ENCODE data around the gene CHCHD6.

CHCHD6 gene

DNA sequence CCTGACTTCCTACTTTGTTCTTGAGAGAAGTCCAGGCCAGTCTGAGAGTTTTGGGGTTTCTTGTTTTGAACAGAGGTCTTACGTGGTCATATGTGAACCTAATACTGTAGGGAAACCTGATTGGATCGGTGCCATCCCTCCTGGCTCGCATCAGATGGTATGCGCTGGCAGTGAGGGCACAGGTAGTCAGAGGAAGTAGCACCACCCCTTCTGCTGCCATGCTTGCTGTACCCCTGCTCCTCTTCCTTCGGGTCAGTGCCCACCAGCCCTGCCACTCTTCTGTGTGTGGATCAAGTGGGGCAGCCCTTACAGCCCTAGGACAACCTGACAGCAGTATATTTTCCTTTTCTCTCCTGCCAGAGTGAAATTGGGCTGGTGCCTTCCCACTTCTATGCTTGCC is 39.7 kb downstream of the CHCHD6 start:
- DNase-seq, result no peak

DNA sequence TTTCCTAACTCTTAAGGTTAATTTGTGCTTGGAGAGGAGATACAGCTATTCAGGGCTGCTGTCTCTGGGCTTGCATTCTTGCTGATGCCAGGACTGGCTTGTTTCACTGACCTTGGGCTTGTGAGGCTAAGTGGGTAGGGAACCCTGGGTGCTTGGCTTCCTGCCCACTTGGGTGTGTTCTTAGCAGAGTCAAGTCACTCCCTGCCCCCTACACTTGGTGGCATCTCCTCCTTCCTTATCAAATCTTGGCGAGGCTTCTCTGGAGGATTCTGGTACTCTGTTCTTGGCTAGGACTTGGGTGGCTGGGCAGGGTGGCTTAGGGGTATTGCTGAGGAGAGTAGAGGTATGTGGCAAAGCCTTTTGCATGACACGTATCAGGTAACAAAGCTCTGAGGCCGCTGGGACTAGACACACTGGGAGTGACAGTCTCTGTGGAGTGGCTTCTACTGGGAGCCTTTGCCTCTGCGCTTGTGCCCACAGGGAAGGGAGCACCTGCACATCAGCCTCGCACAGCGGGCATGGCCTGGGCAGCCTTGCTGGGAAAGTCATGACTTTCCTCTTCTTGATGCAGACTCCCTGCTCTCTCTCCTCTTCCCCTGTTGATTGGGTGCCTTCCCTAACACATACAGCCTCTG is 41.8 kb downstream of the CHCHD6 start:
- no peak for DNase-seq

DNA sequence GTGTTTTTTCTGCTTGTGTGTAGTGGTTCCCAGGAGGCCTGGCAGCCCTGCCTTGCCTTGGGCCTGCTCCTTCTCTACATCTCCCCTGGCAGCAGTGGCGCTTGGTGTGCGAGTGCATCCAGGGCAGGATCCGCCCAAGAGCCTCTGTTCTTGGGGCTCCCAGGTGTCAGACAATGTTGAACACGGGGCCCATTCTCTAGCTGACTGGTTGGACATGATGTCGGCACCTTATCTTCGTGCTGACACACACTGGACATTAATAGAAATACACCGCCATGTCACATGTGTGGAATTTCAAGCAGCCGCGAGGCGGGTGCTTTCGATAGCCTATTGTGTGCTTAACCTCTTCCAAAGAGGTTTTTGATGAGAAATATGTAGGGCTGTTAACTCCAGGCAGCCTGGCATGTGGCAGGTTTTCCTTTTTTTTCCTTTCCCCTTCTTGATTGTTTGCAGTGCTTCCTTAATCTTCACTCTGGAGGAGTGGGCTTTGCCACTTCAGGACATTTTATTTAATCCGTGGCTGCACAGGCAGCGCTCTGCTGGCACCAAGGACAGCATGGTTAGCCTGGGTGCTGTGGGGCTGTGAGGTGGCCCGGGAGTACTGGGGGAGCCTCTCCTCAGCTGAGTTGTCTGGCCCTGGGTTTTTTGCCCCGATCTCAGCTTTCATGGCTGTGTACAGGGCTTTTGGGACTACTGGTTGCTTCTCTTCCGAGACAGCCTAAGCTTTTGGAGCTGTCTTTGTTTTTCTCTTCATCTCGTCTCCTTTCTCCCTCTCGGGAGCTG is 42.5 kb downstream of the CHCHD6 start:
- peak; percentile 56 for DNase-seq

DNA sequence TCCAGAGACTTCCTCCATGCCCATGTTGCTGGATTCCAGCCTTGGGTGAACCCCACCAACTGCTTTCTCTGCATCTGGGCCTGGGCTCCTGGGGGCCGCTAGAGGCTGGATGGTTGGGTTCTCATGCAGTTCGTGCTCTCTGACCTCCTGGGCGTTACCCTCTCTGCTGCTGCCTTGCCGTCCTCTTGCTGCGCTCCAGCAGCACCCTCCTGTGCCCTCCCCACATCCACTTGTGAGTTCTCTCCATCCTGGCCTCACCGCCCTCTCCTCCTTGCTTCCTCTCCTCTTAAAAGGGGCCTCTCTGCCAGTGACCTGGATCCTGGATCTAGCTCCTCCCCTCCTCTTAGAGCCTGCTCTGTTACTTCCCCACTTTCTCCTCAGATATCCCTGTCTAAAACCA is 43.7 kb downstream of the CHCHD6 start:
- no peak for DNase-seq

DNA sequence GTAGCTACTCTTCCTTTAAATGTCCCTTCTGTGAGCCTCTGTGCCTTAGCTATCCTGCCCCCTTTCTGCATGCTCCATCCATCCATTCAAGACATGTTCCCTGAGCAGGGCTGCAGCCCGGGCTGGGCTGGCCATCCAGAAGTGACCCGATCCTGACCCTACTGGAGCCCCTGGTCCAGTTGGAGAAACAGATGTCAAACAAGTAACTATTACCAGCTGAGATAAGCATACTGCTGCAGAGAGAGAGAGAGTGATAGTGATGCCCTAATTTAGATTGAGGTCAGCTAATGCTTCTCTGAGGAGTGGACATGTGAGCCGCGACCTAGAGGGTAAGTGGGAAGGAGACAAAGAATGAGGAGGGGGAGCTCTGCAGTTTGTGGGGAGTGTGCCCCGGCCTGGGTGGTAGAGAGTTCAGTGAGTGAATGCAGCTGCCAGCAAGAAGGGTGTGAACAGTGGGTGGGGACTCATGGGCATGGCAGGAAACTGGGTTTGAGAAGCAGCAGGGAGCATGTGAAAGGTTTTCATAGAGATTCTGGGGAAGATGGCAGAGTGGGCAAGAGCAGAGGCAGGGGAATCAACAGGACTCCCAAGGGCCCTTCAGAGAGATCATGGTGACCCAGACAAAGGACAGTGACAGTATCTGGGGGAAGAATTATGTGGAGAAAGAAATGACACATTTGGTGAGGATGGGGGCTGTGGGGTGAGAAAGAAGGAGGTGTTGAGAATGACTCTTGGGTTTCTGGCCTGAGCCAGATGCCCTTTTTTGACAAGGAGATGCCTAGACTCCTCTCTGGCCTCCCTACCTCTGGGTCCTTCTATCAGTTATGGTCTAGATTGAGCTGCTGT is 44.9 kb downstream of the CHCHD6 start:
- DNase-seq, result peak; percentile 45

DNA sequence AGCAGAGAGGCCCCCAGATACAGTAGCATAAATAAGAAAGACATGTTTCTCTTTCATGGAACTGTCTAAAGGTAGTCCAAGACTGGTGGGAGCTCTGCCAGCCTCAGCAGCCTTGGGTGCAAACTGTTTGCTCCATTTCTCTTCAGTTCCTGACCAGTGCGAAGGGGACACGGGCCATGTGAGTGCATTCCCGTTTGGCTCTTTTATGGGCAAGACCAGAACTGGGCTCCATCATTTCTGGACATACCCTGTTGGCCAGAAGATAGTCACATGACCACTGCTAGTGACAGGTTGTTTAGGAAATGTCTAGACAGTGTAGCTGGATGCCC is 45.5 kb downstream of the CHCHD6 start:
- no peak for DNase-seq

DNA sequence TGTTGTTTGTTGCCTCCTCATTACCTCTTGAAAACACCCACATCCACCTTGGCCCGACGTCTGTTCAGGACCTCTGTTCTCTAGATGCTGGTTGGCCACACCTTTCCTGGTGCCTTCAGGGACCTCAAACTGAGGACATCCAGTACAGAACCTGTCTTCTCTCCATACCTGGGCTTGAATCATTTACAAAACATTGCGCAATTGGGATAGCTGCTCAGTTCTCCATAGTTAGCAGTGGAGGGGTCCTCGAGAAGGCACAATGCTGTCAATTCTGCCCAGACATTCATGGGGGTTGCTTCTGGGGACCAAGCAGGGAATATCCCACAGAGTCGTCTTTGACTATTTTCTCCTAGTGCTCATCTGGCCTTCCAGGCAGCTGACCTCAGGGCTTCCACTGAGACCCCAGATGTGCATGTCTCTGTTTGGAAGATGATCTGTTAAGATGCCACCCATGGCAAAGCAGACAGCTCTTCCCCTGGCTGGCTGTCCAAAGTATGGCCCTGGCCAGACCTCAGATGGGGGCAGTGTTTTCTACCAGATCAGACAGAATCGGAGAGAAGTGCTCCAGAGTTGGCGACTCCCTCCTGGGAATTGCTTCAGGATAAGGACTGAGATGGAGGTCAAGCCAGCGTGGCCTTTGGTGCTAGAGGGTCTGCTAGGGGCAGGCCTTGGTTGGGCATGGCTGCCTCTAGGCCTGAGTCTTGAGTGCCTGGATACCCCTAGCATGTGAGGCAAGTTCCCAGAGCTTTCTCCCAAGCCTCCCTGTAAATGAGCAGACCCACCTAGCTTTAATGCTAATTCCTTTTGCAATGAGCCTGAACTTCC is 46.1 kb downstream of the CHCHD6 start:
- no peak for DNase-seq

DNA sequence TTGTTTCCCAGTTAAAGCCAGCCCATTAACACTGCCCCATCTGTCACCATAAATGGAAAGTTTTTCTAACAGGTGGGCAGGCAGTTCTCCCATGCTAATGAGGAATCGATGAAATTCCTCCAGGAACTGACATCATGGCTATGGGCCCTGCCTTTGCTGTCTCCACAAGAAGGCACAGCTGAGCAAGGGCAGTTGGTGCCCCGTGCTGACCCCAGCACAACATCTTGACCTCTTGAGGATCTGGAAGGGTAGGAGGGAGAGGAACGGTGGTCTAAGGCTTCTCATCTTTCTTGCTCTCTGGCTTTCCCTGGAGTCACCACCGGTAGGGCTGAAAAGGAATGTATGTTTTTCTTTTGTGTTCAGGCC is 46.7 kb downstream of the CHCHD6 start:
- DNase-seq, result peak; percentile 39

DNA sequence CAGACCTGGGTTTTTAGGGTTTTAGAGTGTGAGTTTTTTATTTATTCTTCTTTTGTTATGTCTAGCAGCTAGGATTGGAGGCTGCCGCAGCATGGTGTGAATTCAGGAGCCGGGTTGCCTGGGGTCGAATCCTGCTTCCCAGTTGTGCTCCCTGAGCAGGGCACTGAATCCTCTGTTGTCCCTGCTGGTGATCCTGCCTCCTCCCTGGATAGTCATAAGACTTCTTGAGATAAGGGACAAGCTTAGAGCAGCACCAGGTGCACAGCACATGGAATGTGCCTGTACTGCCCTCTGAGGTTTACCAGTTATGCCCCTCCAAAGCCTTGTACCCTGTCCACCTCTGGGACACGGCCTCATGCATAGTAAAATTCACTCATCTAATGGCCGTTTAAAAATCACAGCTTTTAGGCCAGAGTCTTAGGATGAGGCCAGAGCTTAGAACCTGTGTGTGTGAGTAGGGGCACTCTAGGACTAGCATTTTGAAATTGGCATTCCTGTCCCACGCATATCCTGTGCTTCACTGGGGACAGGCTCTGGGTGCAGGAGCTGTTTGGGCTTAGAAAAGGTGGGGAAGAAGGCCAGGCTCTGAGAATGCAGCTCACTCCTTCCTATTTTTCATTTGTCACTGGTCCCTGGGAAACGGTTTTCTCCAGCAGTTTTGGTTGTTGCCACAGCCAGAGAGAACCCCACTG is 47.7 kb downstream of the CHCHD6 start:
- DNase-seq, result no peak

DNA sequence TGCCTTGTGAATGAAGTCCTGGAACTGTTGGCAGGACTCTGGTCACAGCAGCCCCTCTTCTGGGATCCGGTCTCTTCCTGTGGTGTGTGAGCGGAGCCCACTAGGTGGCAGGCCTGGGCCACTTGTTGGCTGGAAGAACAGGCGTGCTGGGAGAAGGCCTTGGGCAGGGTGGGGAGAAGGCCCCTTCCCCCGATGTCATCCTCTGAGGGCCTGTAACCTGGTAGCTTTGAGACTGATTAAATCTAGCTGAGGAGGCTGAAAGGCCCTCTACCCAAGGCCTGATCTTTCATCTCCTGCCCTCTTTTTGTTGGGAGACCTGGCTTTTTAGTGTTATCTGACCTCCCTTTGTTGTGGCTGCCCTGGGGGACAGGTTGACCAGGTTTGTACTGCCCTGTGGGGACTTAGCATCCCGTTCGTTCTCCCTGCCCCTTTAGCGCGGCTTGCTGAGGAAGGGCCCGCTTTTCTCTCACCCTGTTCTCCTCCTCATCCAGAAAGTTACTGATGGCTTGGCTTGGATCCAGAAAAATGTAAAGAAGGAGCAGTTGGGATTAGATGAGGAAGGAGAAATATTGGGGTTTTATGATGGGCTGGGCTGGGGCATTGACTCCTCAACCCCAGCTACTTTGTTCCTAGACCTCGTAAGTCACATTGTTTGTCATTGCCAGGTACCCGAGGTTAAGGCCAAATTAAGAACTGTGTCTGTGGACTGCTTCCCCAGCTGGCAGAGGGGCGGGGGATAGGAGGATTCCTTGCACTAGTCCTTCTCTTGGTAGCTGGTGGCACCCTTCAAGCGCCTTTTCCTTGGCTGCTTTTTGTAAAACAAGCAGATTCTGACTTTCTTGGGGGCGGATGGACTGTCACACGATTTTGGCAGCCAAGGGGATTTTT is 48.5 kb downstream of the CHCHD6 start:
- peak; percentile 93 for DNase-seq

DNA sequence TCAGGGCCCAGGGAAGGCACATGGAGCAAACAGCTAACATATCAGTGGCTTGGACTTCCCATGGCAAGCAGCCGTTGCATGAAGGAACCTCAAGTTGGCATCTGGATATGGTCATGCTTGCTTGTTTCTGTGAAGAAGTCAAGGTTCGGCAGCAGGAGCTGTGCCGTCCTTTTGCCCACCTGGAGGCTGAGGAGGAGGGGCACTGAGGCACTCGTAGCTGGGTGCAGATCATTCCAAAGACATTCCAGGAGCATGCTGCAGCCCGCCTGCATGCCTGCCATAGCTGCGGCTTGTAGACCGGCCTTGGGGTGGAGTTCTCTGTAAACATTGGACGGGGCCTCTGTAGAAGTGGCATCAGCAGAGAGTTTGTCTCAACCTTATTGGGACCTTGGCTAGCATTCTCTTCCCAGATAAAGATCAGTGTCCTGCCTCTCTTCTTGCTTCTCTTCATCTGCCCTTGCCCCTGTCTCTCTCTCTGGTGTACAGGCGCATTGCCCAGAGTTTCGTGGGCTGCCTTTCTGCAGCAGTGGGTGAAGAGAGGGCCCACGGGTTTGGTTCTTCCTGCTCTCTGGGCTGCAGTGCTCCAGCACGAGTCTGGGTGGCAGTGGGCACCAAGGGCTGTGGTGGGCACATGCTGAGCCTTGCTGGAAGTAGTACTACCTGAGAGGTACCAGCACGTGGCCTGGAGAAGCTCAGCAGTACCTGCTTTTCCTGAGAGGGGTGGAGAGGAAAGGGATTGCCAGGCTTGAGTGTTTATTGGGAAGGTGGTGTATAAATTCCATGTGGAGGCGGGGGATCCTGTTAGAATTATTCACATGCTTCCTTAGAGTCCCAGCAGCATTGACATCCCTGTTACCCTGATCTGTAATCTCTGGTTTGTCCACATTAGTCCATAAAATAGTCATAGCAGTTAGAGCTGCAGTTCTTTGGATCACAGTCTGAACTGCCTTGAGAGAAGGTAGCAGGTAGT is 49.4 kb downstream of the CHCHD6 start:
- DNase-seq, result peak; percentile 49

DNA sequence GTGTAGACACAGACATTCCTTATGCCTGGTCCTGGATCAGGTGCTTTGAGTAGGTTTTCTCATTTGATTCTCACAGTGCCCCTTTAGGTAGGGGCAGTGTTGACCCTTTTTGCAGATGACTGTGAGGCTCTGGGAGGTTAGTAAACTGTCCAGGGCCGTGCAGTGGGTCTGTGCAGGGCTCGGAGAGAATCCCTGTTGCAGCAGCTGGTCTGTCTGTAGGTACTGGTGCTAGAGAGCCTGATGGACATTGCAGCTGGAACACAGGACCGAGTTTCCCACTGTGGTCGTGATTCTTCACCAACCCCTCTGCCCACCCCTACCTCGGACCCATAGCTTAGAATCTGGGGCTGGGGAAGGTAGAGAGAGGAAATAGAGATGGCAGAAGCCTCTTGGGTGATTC is 51.8 kb downstream of the CHCHD6 start:
- no peak for DNase-seq

DNA sequence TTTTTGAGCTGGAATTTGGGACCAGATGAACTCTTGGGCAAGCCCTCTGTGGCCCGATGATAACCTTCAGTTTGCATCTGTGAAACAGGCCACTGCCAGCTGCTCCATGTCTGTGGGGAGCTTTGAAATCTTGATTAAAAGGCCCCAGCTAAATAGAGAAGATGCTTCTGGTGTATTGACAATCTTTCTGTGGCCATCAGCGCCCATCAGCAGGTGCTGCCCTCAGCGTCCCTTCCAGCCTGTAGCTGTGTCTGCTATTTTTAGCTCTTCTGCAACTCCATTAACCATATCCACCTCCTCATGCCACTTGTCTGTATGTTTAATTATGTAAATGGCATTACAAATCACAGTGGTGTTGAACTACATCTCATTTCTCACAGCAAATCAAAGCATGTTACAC is 54.0 kb downstream of the CHCHD6 start:
- DNase-seq, result no peak

DNA sequence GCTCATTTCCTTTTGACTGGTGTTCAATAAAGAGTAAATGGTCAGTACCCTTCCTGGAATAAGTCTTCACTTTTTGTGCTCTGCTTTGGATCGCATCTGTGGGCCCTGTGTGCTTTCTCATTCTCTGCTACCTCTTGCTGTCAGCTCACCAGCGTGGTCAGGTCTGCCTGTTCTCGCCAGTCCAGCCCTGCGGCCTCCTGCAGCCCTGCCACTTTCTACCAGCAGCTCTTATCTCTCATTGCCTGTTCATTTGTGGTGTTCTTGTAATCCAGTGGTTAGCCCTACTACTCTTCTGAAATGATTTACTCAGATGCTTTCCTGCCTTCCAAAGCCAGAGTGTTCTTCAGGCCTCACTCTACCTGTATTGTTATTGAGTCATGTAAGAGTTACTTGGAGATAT is 54.8 kb downstream of the CHCHD6 start:
- DNase-seq, result no peak

DNA sequence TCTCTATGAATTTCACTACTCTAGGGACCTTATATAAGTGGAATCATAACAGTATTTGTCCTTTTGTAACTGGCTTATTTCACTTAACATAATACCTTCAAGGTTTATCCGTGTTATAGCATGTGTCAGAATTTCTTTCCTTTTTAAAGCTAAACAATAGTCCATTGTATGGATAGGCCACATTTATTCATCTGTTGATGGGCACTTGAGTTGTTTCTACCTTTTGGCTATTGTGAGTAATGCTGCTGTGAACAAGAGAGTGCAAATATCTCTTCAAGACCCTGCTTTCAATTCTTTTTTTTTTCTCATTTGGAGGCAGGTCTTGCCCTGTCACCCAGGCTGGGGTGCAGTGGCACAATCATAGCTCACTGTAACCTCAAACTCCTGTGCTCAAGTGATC is 56.5 kb downstream of the CHCHD6 start:
- no peak for DNase-seq

DNA sequence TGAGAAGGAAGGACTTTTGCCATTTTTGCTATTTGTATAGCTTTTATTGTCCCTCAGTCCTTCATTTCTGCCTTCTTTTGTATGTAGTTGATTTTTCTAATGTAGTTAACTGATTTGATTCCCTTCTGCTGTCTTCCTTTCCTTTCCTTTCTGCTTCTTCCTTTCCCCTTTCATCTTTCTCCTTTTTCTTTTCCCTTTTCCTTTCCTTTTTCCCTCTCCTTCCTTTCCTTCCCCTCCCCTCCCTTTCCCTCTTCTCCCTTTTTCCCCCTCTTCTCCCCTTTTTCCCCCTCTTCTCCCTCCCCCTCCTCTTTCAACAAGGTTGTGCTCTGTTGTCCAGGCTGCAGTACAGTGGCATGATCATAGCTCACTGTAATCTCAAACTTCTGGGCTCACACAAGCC is 59.0 kb downstream of the CHCHD6 start:
- no peak for DNase-seq

DNA sequence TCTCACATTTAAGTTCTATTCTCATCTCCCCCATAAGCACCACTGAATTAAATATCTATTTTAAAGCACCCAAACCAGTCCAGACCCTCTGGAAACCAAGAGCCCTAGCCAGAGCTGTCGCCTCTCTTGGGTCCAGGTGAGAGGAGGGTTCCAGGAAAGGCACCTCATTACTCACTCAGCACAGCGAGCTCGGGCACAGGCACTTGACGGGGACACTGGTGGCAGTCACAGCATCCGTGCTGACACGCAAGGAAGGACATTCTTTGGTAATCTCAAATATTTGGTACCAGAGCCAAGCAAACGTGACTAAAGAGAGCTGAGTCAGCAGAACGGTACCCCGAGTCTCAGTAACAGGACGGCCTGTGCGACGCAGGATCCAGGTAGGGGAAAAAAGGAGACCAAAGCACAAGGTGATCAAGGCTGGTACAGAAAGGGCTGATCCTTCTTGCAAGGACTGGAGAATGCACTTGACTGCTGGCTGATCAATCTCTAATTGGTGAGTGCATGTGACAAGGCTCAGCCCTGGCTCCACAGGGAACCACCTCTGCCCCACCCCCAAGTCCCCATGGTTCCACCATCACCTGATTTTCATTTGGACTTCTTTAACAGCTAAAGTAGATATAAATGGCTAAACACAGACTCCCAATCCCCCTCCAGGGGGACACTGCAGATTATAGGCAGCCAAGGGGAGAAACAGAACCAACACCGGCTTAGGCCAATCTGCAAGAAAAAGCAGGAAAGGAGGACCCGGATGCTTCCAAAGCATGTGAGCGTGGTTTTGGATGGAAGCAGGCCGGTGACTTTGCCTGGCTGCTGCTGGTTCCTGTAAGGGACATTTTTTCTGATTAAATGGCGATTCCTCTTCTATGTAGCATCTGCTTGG is 61.4 kb downstream of the CHCHD6 start:
- DNase-seq, result peak; percentile 53

DNA sequence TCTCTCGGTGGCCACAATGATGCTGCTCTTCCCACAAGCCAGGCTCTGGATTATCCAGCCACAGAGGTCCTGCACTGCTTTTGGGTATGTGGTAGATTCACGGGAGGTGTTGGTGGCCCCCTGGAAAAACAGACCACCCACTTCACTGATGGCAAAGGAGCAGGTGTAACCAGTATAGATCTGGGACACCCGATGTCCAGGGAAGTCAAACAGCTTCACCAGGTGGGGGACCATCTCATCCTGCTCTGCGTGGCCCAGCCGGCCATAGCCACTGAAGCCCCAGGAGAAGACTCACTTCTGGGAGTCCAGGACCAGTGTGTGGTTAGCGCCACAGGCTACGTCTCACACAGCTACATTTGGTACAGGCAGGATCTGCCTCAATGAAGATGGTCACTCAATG is 62.6 kb downstream of the CHCHD6 start:
- no peak for DNase-seq

DNA sequence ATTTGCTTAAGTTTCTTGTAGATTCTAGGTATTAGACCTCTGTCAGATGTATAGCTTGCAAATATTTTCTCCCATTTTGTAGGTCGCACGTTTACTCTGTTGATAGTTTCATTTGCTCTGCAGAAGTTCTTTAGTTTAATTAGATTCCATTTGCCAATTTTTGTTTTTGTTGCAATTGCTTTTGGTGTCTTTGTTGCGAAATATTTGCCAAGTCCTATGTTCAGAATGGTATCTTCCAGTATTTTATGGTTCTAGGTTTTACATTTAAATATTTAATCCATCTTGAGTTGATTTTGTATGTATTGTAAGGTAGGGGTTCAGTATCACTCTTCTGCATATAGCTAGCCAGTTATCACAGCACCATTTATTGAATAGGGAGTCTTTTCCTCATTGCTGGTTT is 64.9 kb downstream of the CHCHD6 start:
- DNase-seq, result no peak
